OCI-LY1 (cell line): ENCODE data around the gene LRMDA.

ENCODE experiments used
- CTCF ChIP-seq: fragments of 200-600 bp; sonication (generic), shearing (Covaris generic); IDR thresholded peaks from 2 replicates; pipeline ENCODE4 v1.5.1; 2017; ENCODE audit warnings: mild to moderate bottlenecking, antibody characterized with exemption, low read length, moderate library complexity, mixed read lengths
- EZH2 ChIP-seq: fragments of 200-600 bp; sonication (generic), shearing (Covaris generic); IDR thresholded peaks from 2 replicates; pipeline ENCODE4 v1.8.0; 2017; ENCODE audit warnings: borderline replicate concordance, mixed run types, mild to moderate bottlenecking, antibody characterized with exemption, low read length, moderate library complexity, mixed read lengths

GRCh38 chr10:75468612-75469005 lies 37.2 kb downstream of the LRMDA start:
- TF ChIP-seq CTCF (no peak), EZH2 (no peak)
